HCT116 (cell line): Measurements from ENCODE around the gene CGNL1. TPM values are rescaled to one million over a fixed set of nuclear protein-coding genes. Genes with fewer than 3 reads are reported as not detected.

ENCODE experiments used
- ATAC-seq: fragments of 200-7000 bp; cut with Tn5 transposase; 2 replicates; pipeline ENCODE4 v1.9.1; 2020; ENCODE audit warnings: mild to moderate bottlenecking, moderate library complexity
- BruUV-seq: library from RNA; stranded (reverse); fragments of 400-500 nt; replicated peaks from 2 replicates; lab custom pipeline; 2021; lab: Mats Ljungman, UMichigan
- CTCF ChIA-PET: fragments of 300-600 bp; sonication (Branson Sonifier 250); formaldehyde crosslinking; loops from one replicate; lab custom pipeline; 2021; ENCODE audit warnings: antibody characterized with exemption; lab: Charles Lee
- POLR2A ChIA-PET: fragments of 300-600, 350-600 bp; sonication (Branson Sonifier 250); formaldehyde crosslinking; loops from one replicate; lab custom pipeline; 2021; ENCODE audit warnings: antibody characterized with exemption; lab: Charles Lee
- RAD21 ChIA-PET, 2 experiments: fragments of 300-600 bp; sonication (Branson Sonifier 250); formaldehyde crosslinking; loops; one replicate each; lab custom pipeline; 2023; ENCODE audit warnings: low total read pairs in 2 of 2; ENCODE audit not compliant: uncharacterized antibody in 2 of 2, unreplicated experiment in 2 of 2, low non-redundant PET in 1 of 2; lab: Charles Lee
- DNase-seq: peaks from one replicate; pipeline ENCODE4 v3.0.0-alpha.2; 2010; ENCODE audit warnings: low read depth, low spot score
- H2AFZ ChIP-seq: fragments of 200-600 bp; shearing (Covaris generic), sonication (generic); 2 replicates; pipeline ENCODE4 v1.6.1; 2017; ENCODE audit warnings: low read depth, mixed run types, mixed read lengths, antibody characterized with exemption, low read length; ENCODE audit not compliant: poor library complexity, severe bottlenecking
- H3K27ac ChIP-seq: 2 replicates; pipeline ENCODE4 v1.5.1; 2012; ENCODE audit warnings: low read depth, low read length
- H3K27me3 ChIP-seq: fragments of 200-600 bp; sonication (generic); 2 replicates; pipeline ENCODE4 v1.6.1; 2016; ENCODE audit warnings: mixed run types, low read length, mixed read lengths; ENCODE audit not compliant: insufficient read depth
- H3K36me3 ChIP-seq, 2 experiments: fragments of 200-500 bp in 1 of 2; fragments of 200-600 bp in 1 of 2; sonication (Bioruptor generic) in 1 of 2; sonication (generic) in 1 of 2; 2 replicates each; pipeline versions ENCODE4 v1.5.1 to v1.6.1; 2014 to 2016; ENCODE audit warnings: low read length in 2 of 2, inconsistent platforms in 1 of 2, mixed read lengths in 1 of 2, mixed run types in 1 of 2; ENCODE audit not compliant: insufficient read depth in 2 of 2, control insufficient read depth in 1 of 2
- H3K4me1 ChIP-seq, 2 experiments: fragments of 200-600 bp in 1 of 2; sonication (generic) in 1 of 2; 2 replicates each; pipeline versions ENCODE4 v1.5.1 to v1.6.1; 2012 to 2017; ENCODE audit warnings: low read length in 2 of 2, inconsistent platforms in 1 of 2, mild to moderate bottlenecking in 1 of 2, mixed read lengths in 1 of 2, mixed run types in 1 of 2, moderate library complexity in 1 of 2; ENCODE audit not compliant: insufficient read depth in 2 of 2, control insufficient read depth in 1 of 2
- H3K4me2 ChIP-seq: fragments of 200-600 bp; sonication (generic); 2 replicates; pipeline ENCODE4 v1.6.1; 2017; ENCODE audit warnings: mixed run types, low read length, mixed read lengths
- H3K4me3 ChIP-seq, 2 experiments: fragments of 200-600 bp in 1 of 2; sonication (generic) in 1 of 2; replicated peaks in 1 of 2; 2 replicates each; pipeline ENCODE4 v1.5.1; 2011 to 2016; ENCODE audit warnings: low read length in 2 of 2, control low read depth in 1 of 2, low read depth in 1 of 2, mild to moderate bottlenecking in 1 of 2, mixed read lengths in 1 of 2, mixed run types in 1 of 2
- H3K79me2 ChIP-seq: fragments of 200-600 bp; sonication (generic); 2 replicates; pipeline ENCODE4 v1.6.1; 2017; ENCODE audit warnings: mild to moderate bottlenecking, mixed run types, low read length, moderate library complexity, mixed read lengths; ENCODE audit not compliant: insufficient read depth
- H3K9ac ChIP-seq: fragments of 200-600 bp; sonication (generic); 2 replicates; pipeline ENCODE4 v1.6.1; 2016; ENCODE audit warnings: low read length, mixed read lengths
- H3K9me2 ChIP-seq: fragments of 200-600 bp; sonication (generic), shearing (Covaris generic); 2 replicates; pipeline ENCODE4 v1.6.1; 2017; ENCODE audit warnings: mixed run types, mild to moderate bottlenecking, moderate library complexity; ENCODE audit not compliant: insufficient read depth
- H3K9me3 ChIP-seq, 2 experiments: fragments of 200-500 bp in 1 of 2; fragments of 200-600 bp in 1 of 2; sonication (Bioruptor generic) in 1 of 2; sonication (generic) in 1 of 2; 2 replicates each; pipeline ENCODE4 v1.6.1; 2014 to 2017; ENCODE audit warnings: low read length in 2 of 2, mixed read lengths in 2 of 2, inconsistent platforms in 1 of 2, low read depth in 1 of 2, mild to moderate bottlenecking in 1 of 2, mixed run types in 1 of 2, moderate library complexity in 1 of 2; ENCODE audit not compliant: control insufficient read depth in 1 of 2, insufficient read depth in 1 of 2
- H4K20me1 ChIP-seq: fragments of 200-600 bp; sonication (generic), shearing (Covaris generic); 2 replicates; pipeline ENCODE4 v1.6.1; 2017; ENCODE audit warnings: mixed run types, mild to moderate bottlenecking, moderate library complexity; ENCODE audit not compliant: insufficient read depth
- ATF3 ChIP-seq: IDR thresholded peaks from 2 replicates; pipeline ENCODE4 v1.6.1; 2012
- CBX3 ChIP-seq: IDR thresholded peaks from 2 replicates; pipeline ENCODE4 v1.6.1; 2012; ENCODE audit warnings: low read depth
- CEBPB ChIP-seq: IDR thresholded peaks from 2 replicates; pipeline ENCODE4 v1.6.1; 2012; ENCODE audit warnings: low read depth
- EGR1 ChIP-seq: IDR thresholded peaks from 2 replicates; pipeline ENCODE4 v1.6.1; 2012; ENCODE audit warnings: low read depth
- ELF1 ChIP-seq: IDR thresholded peaks from 2 replicates; pipeline ENCODE4 v1.6.1; 2012; ENCODE audit warnings: low read depth, borderline replicate concordance
- EZH2phosphoT487 ChIP-seq: fragments of 200-600 bp; IDR thresholded peaks from 2 replicates; pipeline ENCODE4 v1.6.1; 2018; ENCODE audit warnings: antibody characterized with exemption, borderline replicate concordance
- POLR2A ChIP-seq: IDR thresholded peaks from 2 replicates; pipeline ENCODE4 v1.7.0; 2011; ENCODE audit warnings: borderline replicate concordance; ENCODE audit not compliant: insufficient read depth, insufficient read length; ENCODE audit errors: extremely low read depth
- RAD21 ChIP-seq: IDR thresholded peaks from 2 replicates; pipeline ENCODE4 v1.6.1; 2012; ENCODE audit warnings: low read depth, mild to moderate bottlenecking
- REST ChIP-seq: IDR thresholded peaks from 2 replicates; pipeline ENCODE4 v1.6.1; 2012; ENCODE audit warnings: low read depth
- SP1 ChIP-seq: IDR thresholded peaks from 2 replicates; pipeline ENCODE4 v1.6.1; 2012; ENCODE audit warnings: low read depth
- TCF7L2 ChIP-seq: IDR thresholded peaks from 2 replicates; pipeline ENCODE4 v1.7.0; 2011; ENCODE audit warnings: borderline replicate concordance, inconsistent platforms; ENCODE audit not compliant: insufficient read depth, insufficient read length; ENCODE audit errors: extremely low read depth
- ZFX ChIP-seq: fragments of 450-650 bp; IDR thresholded peaks from 2 replicates; pipeline ENCODE4 v1.6.1; 2017
- intact Hi-C: fragments of 100-400 bp; cut with micrococcal nuclease; formaldehyde crosslinking; loops from 2 replicates; pipeline ENCODE4 v1.10.0; 2022
- total RNA-seq: library from RNA; stranded (reverse); gene quantifications from one replicate; pipeline ENCODE4 v1.2.1, GENCODE V29; 2021; ENCODE audit not compliant: unreplicated experiment

CGNL1 gene
- total RNA-seq, 1 experiment from 2014 or later, result 2.2 TPM

DNA sequence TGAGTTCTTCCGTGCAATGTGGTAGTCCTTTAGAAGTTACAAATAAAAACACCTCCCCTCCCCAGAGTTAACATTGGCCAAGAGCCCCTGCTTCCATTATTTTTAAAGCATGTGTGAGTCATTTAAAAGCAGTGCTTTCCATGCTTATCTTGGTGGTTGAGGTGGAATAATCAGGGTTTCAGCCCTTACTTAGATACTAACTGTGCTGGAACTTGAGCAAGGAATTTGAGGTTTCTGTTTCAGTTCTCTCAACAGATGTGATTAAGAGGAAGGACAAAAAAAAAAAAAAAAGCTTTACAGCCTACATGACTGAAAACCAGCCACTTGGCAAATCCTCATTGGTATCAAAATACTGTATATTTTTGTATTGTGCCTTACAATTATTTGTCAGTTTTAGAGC is 64.5 kb downstream of the CGNL1 start:
- TF ChIP-seq ELF1 (no peak), CBX3 (no peak), POLR2A (no peak), REST (no peak), TCF7L2 (no peak), CEBPB (no peak), EGR1 (no peak)
- no peaks in the 10 kb centered on the region for H3K9me3 ChIP-seq
- no peak overlapping the region for H3K27ac ChIP-seq
- H4K20me1 ChIP-seq, result no peaks in the 10 kb centered on the region
- no peaks in the 10 kb centered on the region for H3K27me3 ChIP-seq
- intact Hi-C loops, result no loop called here
- peaks cover 10% of the 10 kb centered on the region in 2 experiments; a peak in 3 of 4 replicates for H3K4me1 ChIP-seq
- H3K9ac ChIP-seq, result no peak overlapping the region
- ChIA-PET POLR2A (no interaction called here), RAD21 (no interaction called here), CTCF (no interaction called here)
- no TSS peak for BruUV-seq
- H3K79me2 ChIP-seq, result no peaks in the 10 kb centered on the region
- no peak overlapping the region for H3K4me3 ChIP-seq
- ATAC-seq (no peak), DNase-seq (no peak)
- H3K9me2 ChIP-seq, result no peaks in the 10 kb centered on the region
- H3K36me3 ChIP-seq, result no peaks in the 10 kb centered on the region
- no peak overlapping the region for H3K4me2 ChIP-seq
- no peak overlapping the region for H2AFZ ChIP-seq

GRCh38 chr15:57442335-57442734 is 66.0 kb downstream of the CGNL1 start:
- RAD21 ChIA-PET, result no interaction called here
- no peak for DNase-seq
- TF ChIP-seq EGR1 (no peak), REST (no peak), SP1 (no peak), ZFX (no peak), ATF3 (no peak), RAD21 (no peak), ELF1 (no peak), EZH2phosphoT487 (no peak)
- TF ChIP-seq, all 23 proteins: peak for 0
- Histone ChIP-seq H3K79me2 (no peaks in the 10 kb centered on the region), H3K4me1 (peaks cover 11 to 12% of the 10 kb centered on the region in 2 experiments; a peak in 3 of 4 replicates), H3K27me3 (no peaks in the 10 kb centered on the region), H3K9me3 (no peaks in the 10 kb centered on the region), H3K9ac (no peak overlapping the region), H3K27ac (no peak overlapping the region), H4K20me1 (no peaks in the 10 kb centered on the region), H3K9me2 (no peaks in the 10 kb centered on the region), H3K4me2 (no peak overlapping the region), H2AFZ (no peak overlapping the region), H3K4me3 (no peak overlapping the region), H3K36me3 (no peaks in the 10 kb centered on the region)
- no peak for ATAC-seq
- ChIA-PET POLR2A (no interaction called here), CTCF (no interaction called here)
- intact Hi-C loops, result no loop called here
- no TSS peak for BruUV-seq
